Right hindlimb (tissue), 1 donor: ENCODE results near the gene NUCKS1.

Experiments
- DNase-seq: peaks from one replicate; pipeline ENCODE4 v3.0.0-alpha.2; 2018

Gene NUCKS1

DNA sequence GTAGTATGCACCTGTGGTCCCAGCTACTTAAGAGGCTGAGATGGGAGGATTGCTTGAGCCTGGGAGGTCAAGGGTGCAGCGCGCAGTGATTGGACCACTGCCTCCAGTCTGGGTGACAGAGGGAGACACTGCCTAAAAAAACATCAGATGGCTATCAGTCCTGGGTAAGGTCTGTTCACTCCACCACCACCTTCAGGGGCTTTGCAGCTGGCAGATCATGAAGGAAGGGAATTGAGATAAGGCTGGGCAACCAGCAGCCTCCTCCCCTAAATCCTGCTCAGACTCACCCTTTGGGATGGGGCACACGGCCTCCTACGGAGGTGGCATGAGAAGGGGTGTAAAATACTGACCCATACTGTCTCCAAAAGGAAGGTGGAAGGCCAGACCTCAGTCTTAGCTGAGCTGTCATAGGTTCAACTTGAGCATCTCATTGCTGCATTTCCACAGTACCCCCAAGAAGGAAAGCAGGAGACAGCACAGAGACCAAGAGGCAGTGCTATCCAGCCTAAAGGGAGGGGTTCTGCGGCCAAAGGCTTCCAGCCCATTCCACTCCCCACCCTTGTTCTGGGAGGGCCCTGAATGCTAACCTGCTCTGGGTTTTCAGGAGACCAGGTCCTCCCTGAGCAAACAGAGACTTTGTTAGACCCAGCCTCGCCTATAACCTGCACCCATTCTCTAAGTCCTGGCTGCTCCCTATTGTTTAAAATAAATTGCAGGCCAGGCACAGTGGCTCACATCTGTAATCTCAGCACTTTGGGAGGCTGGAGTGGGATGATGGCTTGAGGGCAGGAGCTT, 83.4 kb downstream of the NUCKS1 start:
- no peak for DNase-seq

DNA sequence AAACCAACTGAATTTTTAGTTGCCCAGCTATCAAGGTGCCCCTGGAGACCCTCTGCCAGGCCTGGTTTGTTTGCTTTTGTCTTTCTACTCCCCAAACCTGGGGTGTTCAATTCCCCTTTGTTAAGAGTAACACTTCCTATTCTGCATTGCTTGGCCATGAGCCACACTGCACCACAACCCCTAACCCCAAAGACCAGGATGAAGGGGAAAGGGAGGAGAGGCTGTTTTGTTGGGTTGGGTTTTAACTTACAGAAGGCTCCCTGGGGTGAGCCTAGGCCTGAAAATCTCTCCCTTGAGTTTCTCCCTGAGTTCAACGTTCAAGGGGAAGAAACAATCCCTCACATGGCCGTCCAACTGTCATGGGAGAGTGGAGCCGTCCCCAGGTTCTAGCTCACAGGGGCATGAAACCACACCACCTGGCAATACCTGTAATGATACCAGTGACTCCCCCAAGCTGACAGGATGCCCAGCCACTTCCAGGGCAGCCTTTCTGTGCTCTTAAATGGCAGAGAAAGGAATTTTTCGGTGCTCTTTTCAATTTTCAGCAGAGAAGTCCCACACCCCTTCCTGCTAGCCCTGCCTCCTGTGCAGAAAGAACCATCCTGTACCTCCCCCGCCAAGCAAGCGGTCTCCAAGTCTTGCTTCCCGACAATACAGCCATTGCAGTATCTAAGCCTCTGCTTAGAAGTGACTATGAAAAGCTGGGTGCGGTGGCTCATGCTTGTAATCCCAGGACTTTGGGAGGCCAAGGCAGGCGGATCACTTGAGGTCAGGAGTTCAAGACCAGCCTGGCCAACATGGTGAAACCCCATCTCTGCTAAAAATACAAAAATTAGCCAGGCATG, 84.6 kb downstream of the NUCKS1 start:
- no peak for DNase-seq

DNA sequence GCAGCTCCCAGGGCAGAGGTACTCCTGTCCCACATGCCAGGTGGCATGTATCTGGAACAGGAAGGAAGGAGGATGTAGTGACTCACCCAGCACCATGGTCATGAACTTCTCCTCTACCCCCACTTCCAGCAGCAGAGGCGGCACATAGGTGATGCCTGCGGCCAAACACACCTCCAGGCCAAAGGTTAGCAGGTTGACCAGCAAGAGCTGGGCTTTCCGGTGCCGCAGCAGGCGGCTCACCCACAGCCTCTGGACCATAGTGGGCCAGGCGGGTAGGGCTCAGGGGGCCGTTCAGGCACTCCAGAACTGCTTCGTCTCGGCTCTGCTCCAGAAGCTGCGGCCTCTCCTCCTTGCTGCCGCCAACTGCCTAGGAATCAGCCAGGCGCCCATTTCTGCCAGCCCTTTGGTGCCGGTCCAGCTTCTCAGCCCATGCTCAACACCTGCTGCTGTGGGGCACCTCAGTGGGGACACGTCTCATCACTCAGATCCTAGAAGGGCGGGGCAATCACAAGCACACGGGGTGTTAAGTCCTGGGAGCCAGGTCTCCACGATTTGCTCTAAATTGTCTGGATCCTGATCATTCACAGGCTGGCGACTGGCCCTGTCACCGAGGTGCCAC, 85.5 kb downstream of the NUCKS1 start:
- no peak for DNase-seq

- DNase-seq = no peak
Observed at GRCh38 chr1:205663286-205663936, 86.6 kb downstream of the NUCKS1 start.
